Skeletal muscle satellite cell (primary cell): Measurements from ENCODE around the gene TMEM175.
"Not testable (repeated sequence)": the region's sequence is repeated elsewhere in the genome, so short reads cannot be mapped to it uniquely, and the experiment has no call there.

Experiments used
- H3K27me3 ChIP-seq: 2 replicates; pipeline ENCODE4 v1.7.0; 2013; ENCODE audit warnings: low read length; ENCODE audit not compliant: control insufficient read depth, insufficient read depth
- H3K36me3 ChIP-seq: 2 replicates; pipeline ENCODE4 v1.7.0; 2013; ENCODE audit warnings: mild to moderate bottlenecking, control low read depth, low read length; ENCODE audit not compliant: insufficient read depth
- H3K4me1 ChIP-seq: 2 replicates; pipeline ENCODE4 v1.7.0; 2013; ENCODE audit warnings: low read length; ENCODE audit not compliant: control insufficient read depth, insufficient read depth
- H3K4me2 ChIP-seq: 2 replicates; pipeline ENCODE4 v1.7.0; 2013; ENCODE audit warnings: mild to moderate bottlenecking, low read length
- H3K4me3 ChIP-seq: 2 replicates; pipeline ENCODE4 v1.7.0; 2013; ENCODE audit warnings: low read length
- H3K9ac ChIP-seq: 2 replicates; pipeline ENCODE4 v1.7.0; 2013; ENCODE audit warnings: mild to moderate bottlenecking, low read depth, low read length, moderate library complexity
- H3K9me3 ChIP-seq: replicated peaks from 2 replicates; pipeline ENCODE4 v1.7.0; 2013; ENCODE audit warnings: mild to moderate bottlenecking, control low read depth, low read length

The TMEM175 gene

DNA sequence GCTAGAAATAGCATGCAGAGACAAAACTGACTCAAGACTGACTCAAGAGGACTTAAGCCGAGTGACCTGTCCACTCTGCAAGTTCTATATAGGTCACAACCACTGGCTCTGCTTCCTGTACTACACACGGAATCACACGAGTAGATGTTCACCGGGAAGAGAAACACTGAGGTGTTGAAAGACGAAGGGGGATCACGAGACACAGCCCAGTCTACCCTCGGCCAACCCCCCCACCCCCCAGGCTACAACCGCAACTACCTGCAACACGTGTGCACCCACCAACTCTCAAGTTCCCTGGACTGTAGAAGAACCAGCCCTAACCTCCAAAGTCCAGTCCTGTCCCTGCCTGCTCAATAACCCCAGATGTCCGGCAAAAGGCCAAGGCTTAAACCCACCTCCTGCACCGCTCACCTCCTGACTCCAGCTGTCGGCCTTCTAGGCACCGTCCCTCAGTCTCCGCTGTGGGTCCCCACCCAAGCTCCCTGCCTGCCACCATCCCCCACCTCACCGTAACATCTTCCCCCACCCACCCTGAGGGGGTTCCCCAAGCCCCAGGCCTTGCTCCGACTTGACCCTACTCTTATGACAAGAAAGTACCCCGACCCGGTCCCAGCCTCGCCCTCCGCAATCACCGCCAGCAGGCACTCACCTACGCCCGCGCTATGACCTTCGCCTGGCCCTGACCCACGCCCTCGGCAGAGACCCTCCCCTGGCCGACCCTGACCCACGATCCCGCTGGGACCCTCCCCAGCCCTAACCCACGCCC is 883 bp upstream of the TMEM175 start:
- no peaks in the 10 kb centered on the region for H3K9me3 ChIP-seq
- H3K4me1 ChIP-seq, result peaks cover 18% of the 10 kb centered on the region
- no peaks in the 10 kb centered on the region for H3K27me3 ChIP-seq
- H3K9ac ChIP-seq, result peak overlapping the region; percentile 99
- peak overlapping the region; percentile 95 for H3K4me3 ChIP-seq
- no peaks in the 10 kb centered on the region for H3K36me3 ChIP-seq
- H3K4me2 ChIP-seq, result peak overlapping the region; percentile 93

DNA sequence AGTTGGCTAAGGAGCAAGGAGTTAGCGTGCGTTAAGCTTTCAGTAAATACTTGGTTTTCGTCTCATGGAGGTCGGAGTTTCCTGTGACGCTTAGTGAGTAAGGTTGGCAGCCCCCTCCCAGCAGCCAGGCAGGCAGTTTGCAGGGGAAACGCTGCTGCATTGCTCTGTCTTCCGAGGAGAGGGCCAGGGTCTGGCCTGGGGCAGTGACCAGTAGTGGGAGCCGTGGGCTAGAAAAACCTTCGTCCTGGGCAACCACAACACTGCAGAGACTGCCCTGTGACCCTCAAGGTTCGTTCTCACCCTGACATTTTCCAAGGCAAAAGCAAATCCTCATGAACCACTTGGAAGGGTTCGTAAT is 432 bp downstream of the TMEM175 start:
- Histone ChIP-seq H3K27me3 (no peaks in the 10 kb centered on the region), H3K4me2 (peak overlapping the region; percentile 93), H3K9me3 (no peaks in the 10 kb centered on the region), H3K4me3 (peak overlapping the region; percentile 95), H3K9ac (peak overlapping the region; percentile 99), H3K36me3 (no peaks in the 10 kb centered on the region), H3K4me1 (peaks cover 18% of the 10 kb centered on the region)

DNA sequence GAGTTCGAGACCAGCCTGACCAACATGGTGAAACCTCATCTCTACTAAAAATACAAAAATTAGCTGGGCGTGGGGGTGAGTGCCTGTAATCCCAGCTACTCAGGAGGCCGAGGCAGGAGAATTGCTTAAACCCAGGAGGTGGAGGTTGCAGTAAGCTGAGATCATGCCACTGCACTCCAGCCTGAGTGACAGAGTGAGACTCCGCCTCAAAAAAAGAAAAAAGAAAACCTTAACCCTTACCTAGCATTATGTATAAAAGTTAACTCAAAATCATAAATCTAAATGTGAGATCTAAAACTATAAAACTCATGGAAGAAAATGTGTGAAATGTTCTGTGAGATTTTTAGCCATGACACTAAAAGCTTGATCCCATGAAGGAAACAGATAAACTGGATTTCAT is 7.2 kb downstream of the TMEM175 start:
- not testable (repeated sequence) for H3K27me3 ChIP-seq, H3K4me1 ChIP-seq, H3K4me3 ChIP-seq, H3K9ac ChIP-seq, H3K4me2 ChIP-seq, H3K36me3 ChIP-seq, H3K9me3 ChIP-seq

GRCh38 chr4:945274-946102 is 13.2 kb downstream of the TMEM175 start:
- Histone ChIP-seq H3K9ac (no peak overlapping the region), H3K4me2 (no peak overlapping the region)

DNA sequence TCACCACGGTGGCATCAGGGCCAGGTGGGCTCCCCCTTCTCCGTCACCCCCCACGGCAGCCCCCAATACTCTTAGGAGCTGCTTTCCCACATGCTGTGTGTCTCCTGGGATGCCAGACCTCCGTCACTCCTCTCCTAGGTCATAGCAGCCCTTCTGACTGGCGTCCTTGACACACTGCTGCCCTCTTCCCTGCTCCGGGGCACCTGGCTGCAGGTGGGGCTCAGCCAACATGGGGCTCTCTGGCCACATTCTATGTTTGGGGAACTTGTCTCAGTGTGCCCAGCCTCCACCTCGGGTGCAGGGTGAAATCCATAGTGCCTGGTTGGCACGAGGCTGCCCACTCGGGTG is 13.8 kb downstream of the TMEM175 start:
- H3K9me3 ChIP-seq, result no peaks in the 10 kb centered on the region
- no peak overlapping the region for H3K4me3 ChIP-seq
- no peaks in the 10 kb centered on the region for H3K36me3 ChIP-seq
- no peaks in the 10 kb centered on the region for H3K4me1 ChIP-seq
- H3K9ac ChIP-seq, result no peak overlapping the region
- no peak overlapping the region for H3K4me2 ChIP-seq
- no peaks in the 10 kb centered on the region for H3K27me3 ChIP-seq

More at GRCh38 chr4:945274-946102, 13.2 kb downstream of the TMEM175 start:
- Histone ChIP-seq H3K9me3 (no peaks in the 10 kb centered on the region), H3K36me3 (no peaks in the 10 kb centered on the region), H3K4me1 (no peaks in the 10 kb centered on the region), H3K4me3 (no peak overlapping the region), H3K27me3 (no peaks in the 10 kb centered on the region)

- no peaks in the 10 kb centered on the region for H3K27me3 ChIP-seq
- no peak overlapping the region for H3K9ac ChIP-seq
- H3K4me1 ChIP-seq, result no peaks in the 10 kb centered on the region
- H3K36me3 ChIP-seq, result no peaks in the 10 kb centered on the region
- no peak overlapping the region for H3K4me3 ChIP-seq
- H3K9me3 ChIP-seq, result no peaks in the 10 kb centered on the region
- no peak overlapping the region for H3K4me2 ChIP-seq
Measured at GRCh38 chr4:946517-947471, 14.5 kb downstream of the TMEM175 start.

DNA sequence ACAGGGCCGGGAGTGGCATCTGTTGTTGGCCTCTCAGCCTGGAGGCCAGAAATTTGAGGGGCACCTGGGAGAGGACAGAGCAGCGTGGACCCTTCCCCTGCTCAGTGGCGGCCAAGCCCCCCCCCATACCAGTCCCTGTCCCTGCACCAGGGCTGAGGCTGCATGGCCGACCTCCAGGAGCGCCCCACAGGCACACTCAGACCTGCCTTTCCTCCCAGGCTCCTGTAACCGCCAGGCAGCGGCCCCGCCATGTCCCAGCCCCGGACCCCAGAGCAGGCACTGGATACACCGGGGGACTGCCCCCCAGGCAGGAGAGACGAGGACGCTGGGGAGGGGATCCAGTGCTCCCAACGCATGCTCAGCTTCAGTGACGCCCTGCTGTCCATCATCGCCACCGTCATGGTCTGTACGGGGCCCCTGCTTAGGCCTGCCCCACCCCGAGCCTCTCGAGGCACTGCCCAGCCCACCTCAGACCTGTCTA is 15.3 kb downstream of the TMEM175 start:
- Histone ChIP-seq H3K27me3 (no peaks in the 10 kb centered on the region), H3K9ac (no peak overlapping the region), H3K4me3 (no peak overlapping the region), H3K4me2 (no peak overlapping the region), H3K9me3 (no peaks in the 10 kb centered on the region), H3K4me1 (no peaks in the 10 kb centered on the region), H3K36me3 (no peaks in the 10 kb centered on the region)

DNA sequence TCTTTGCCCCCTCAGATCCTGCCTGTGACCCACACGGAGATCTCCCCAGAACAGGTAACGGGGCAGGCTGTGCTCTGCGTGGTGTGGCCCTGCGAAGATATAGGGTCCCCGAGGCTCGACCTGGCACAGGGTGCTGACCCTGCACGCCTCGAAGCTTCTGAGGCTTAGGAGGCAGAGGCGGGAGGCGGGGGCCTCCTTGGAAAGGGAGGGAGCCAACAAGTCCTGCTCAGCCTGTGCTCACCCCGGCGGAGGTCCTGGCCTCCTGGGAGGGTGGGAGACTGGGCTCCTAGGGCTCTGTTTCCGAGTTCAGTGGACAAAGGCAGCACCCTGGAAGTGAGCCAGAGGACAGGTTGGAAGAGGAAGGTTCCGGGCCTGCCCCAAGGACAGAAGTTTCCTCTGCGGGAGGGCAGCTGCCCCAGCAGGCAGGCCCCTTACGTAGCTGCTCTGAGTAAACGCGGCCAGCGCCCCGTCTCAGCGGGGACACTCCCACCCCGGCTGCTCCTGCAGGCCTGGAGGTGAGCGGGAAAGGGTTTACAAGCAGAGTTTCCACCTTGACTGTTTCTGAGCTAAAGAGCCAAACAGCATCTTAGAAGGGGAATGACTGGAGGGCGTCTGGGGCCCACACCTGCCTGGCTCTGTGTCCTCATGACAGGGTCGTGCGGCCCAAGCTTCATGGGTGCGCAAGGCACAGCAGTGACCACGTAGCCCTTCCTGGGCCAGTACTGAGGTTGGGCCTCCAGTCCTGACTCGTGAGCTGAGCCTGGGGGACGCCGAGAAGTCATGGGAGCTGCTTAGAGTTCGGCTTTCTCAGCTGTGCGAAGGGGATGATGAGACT is 16.1 kb downstream of the TMEM175 start:
- no peak overlapping the region for H3K4me3 ChIP-seq
- H3K36me3 ChIP-seq, result peaks cover under 1% of the 10 kb centered on the region
- H3K4me1 ChIP-seq, result no peaks in the 10 kb centered on the region
- no peaks in the 10 kb centered on the region for H3K9me3 ChIP-seq
- no peak overlapping the region for H3K9ac ChIP-seq
- H3K27me3 ChIP-seq, result no peaks in the 10 kb centered on the region
- H3K4me2 ChIP-seq, result no peak overlapping the region

GRCh38 chr4:948936-949300 is 16.7 kb downstream of the TMEM175 start:
- H3K9ac ChIP-seq, result no peak overlapping the region
- no peaks in the 10 kb centered on the region for H3K9me3 ChIP-seq
- H3K36me3 ChIP-seq, result peaks cover 4% of the 10 kb centered on the region
- no peaks in the 10 kb centered on the region for H3K4me1 ChIP-seq
- H3K4me2 ChIP-seq, result no peak overlapping the region
- no peaks in the 10 kb centered on the region for H3K27me3 ChIP-seq
- no peak overlapping the region for H3K4me3 ChIP-seq

- H3K4me2 ChIP-seq, result no peak overlapping the region
- no peak overlapping the region for H3K4me3 ChIP-seq
- peaks cover 4% of the 10 kb centered on the region for H3K36me3 ChIP-seq
- no peak overlapping the region for H3K9ac ChIP-seq
- no peaks in the 10 kb centered on the region for H3K4me1 ChIP-seq
- H3K9me3 ChIP-seq, result no peaks in the 10 kb centered on the region
- no peaks in the 10 kb centered on the region for H3K27me3 ChIP-seq
Measured at GRCh38 chr4:949656-950055, 17.4 kb downstream of the TMEM175 start.
